Lung (tissue), 12 donors: ENCODE results near the gene PARVG. TPM values are rescaled to one million over a fixed set of nuclear protein-coding genes. Genes with fewer than 3 reads are reported as not detected.

ENCODE experiments used
- ATAC-seq: fragments of 200-7000 bp; cut with Tn5 transposase; one replicate; pipeline ENCODE4 v1.9.1; 2020; ENCODE audit warnings: moderate number of reproducible peaks; ENCODE audit not compliant: insufficient read depth, low FRiP score
- DNase-seq, 3 donors: peaks; one replicate each; pipeline ENCODE4 v3.0.0-alpha.2; 2013 to 2017
- H3K27ac ChIP-seq, 2 donors: one replicate each; pipeline ENCODE4 v1.5.1; 2013; ENCODE audit warnings: mild to moderate bottlenecking in 2 of 2, moderate library complexity in 2 of 2, control low read depth in 1 of 2, inconsistent platforms in 1 of 2, low read depth in 1 of 2, low read length in 1 of 2
- H3K27me3 ChIP-seq, 3 donors: one replicate each; pipeline ENCODE4 v1.5.1; 2013; ENCODE audit warnings: low read length in 2 of 3; ENCODE audit not compliant: control insufficient read depth in 3 of 3, insufficient read depth in 3 of 3
- H3K36me3 ChIP-seq, 4 donors: one replicate each; pipeline ENCODE4 v1.5.1; 2013; ENCODE audit warnings: low read length in 4 of 4, mild to moderate bottlenecking in 1 of 4, moderate library complexity in 1 of 4; ENCODE audit not compliant: control insufficient read depth in 4 of 4, insufficient read depth in 4 of 4
- H3K4me1 ChIP-seq, 5 donors: one replicate each; pipeline ENCODE4 v1.5.1; 2013; ENCODE audit warnings: low read length in 5 of 5, mild to moderate bottlenecking in 2 of 5, moderate library complexity in 1 of 5; ENCODE audit not compliant: control insufficient read depth in 5 of 5, insufficient read depth in 5 of 5
- H3K4me3 ChIP-seq: one replicate; pipeline ENCODE4 v1.5.1; 2013; ENCODE audit warnings: mild to moderate bottlenecking, control low read depth, moderate library complexity
- H3K9ac ChIP-seq, 2 donors: one replicate each; pipeline ENCODE4 v1.5.1; 2013; ENCODE audit warnings: low read length in 2 of 2, control low read depth in 1 of 2; ENCODE audit not compliant: insufficient read depth in 1 of 2
- H3K9me3 ChIP-seq, 4 donors: one replicate each; pipeline ENCODE4 v1.5.1; 2013; ENCODE audit warnings: low read length in 3 of 4, mild to moderate bottlenecking in 1 of 4, moderate library complexity in 1 of 4; ENCODE audit not compliant: control insufficient read depth in 4 of 4, insufficient read depth in 3 of 4
- CTCF ChIP-seq: IDR thresholded peaks from 2 replicates; pipeline ENCODE4 v1.5.1; 2012; ENCODE audit warnings: mild to moderate bottlenecking; ENCODE audit errors: control extremely low read depth, extremely low read depth
- WGBS, 2 donors: extraction: QIAGEN DNeasy Blood & Tissue Kit; methylation state at CpG; one replicate each; pipeline ENCODE4 v1.1.7; 2013; 5-methylcytosine and 5-hydroxymethylcytosine counted together
- polyA plus RNA-seq, 2 donors: library from polyadenylated mRNA; stranded (reverse); fragments of 200-250 nt; gene quantifications; one replicate each; pipeline ENCODE4 v1.2.1, GENCODE V29; 2013
- total RNA-seq, 2 donors: library from RNA; depleted of rRNA in 1 of 2; stranded (reverse); fragments of >200 nt in 1 of 2; gene quantifications; one replicate each; pipeline ENCODE4 v1.2.1, GENCODE V29; 2014 to 2021
- donor health status: control.
- donor health status: control.
- donor health status: Bipolar disorder and iron deficiency.
- donor health status: healthy.
- donor health status: DM: yes; HTN: yes; CAD: no.

PARVG gene
- total and polyA plus RNA-seq, 4 donors: 20.4 to 67.4 (median 48.7) TPM

- H3K27ac ChIP-seq: no peak overlapping the region
- H3K4me3 ChIP-seq: no peak overlapping the region
- H3K9me3 ChIP-seq: no peaks in the 10 kb centered on the region
- 95 to 96% methylated on average over 13 of the region's 13 CpGs for WGBS, 2 donors
- peaks cover 0 to 21% (median 0%) of the 10 kb centered on the region in 5 donors for H3K4me1 ChIP-seq
- TF ChIP-seq CTCF: no peak
- peaks cover 0 to 2% (median 0%) of the 10 kb centered on the region in 3 donors for H3K27me3 ChIP-seq
- H3K9ac ChIP-seq: no peak overlapping the region
- peaks cover 0 to 23% (median 5%) of the 10 kb centered on the region in 4 donors for H3K36me3 ChIP-seq
- DNase-seq (no peak), ATAC-seq (no peak)
Observed at GRCh38 chr22:44157916-44158618, 22.7 kb upstream of the PARVG start.

- H3K4me1 ChIP-seq: peaks cover 0 to 20% (median 0%) of the 10 kb centered on the region in 5 donors
- peaks cover 0 to 27% (median 4%) of the 10 kb centered on the region in 4 donors for H3K36me3 ChIP-seq
- no peak overlapping the region for H3K9ac ChIP-seq
- DNase-seq (peak in 2 of 3 donors; percentile 41 to 44), ATAC-seq (no peak)
- TF ChIP-seq CTCF: no peak
- no peak overlapping the region for H3K4me3 ChIP-seq
- H3K27ac ChIP-seq: no peak overlapping the region
- peaks cover 0 to 2% (median 0%) of the 10 kb centered on the region in 3 donors for H3K27me3 ChIP-seq
- no peaks in the 10 kb centered on the region for H3K9me3 ChIP-seq
- WGBS, 2 donors: 85 to 89% methylated on average over 8 of the region's 8 CpGs
Observed at GRCh38 chr22:44158816-44159215, 21.9 kb upstream of the PARVG start.

GRCh38 chr22:44159221-44159620, 21.5 kb upstream of the PARVG start:
- no peaks in the 10 kb centered on the region for H3K9me3 ChIP-seq
- no peak overlapping the region for H3K9ac ChIP-seq
- no peak for TF ChIP-seq CTCF
- H3K27me3 ChIP-seq: peaks cover 0 to 2% (median 0%) of the 10 kb centered on the region in 3 donors
- no peak for ATAC-seq
- no peak overlapping the region for H3K27ac ChIP-seq
- DNase-seq: no peak
- peaks cover 0 to 23% (median 0%) of the 10 kb centered on the region in 5 donors for H3K4me1 ChIP-seq
- 84 to 86% methylated on average over 7 of the region's 7 CpGs for WGBS, 2 donors
- H3K36me3 ChIP-seq: peaks cover 0 to 30% (median 3%) of the 10 kb centered on the region in 4 donors
- no peak overlapping the region for H3K4me3 ChIP-seq
